GM18520 (cell line): ENCODE measurements around the gene SYCN.
"Not testable (repeated sequence)": the region's sequence is repeated elsewhere in the genome, so short reads cannot be mapped to it uniquely, and the experiment has no call there.

Source experiments
- ATAC-seq: cut with Tn5 transposase; IDR thresholded peaks from one replicate; pipeline ENCODE4 v1.9.1; 2021; ENCODE audit not compliant: unreplicated experiment

The SYCN gene

DNA sequence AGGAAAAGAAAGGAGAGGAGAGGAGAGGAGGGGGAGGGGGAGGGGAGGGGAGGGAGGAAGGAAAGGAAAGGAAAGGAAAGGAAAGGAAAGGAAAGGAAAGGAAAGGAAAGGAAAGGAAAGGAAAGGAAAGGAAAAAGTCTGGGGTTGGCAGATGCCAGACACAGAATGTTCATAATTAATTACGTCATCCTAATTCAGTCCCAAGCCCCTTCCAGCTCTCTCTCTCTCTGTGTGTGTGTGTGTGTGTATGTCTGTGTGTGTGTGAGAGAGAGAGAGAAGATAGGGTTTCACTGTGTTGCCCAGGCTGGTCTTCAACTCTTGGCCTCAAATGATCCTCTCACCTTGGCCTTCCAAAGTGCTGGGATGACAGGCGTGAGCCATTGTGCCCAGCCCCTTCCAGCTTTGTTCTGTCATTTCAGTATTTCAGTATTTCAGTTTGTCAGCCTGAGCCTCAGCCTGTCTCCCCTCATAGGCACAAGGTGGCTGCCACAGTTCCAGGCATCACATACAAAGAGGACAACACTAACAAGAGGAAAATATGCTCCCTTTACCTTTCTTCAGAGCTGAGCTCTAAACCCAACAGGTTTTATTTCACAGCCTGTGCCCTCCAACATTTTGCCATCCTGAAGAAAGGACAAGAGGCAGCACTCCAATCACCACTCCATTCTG, 26.2 kb upstream of the SYCN start:
- ATAC-seq: no peak

DNA sequence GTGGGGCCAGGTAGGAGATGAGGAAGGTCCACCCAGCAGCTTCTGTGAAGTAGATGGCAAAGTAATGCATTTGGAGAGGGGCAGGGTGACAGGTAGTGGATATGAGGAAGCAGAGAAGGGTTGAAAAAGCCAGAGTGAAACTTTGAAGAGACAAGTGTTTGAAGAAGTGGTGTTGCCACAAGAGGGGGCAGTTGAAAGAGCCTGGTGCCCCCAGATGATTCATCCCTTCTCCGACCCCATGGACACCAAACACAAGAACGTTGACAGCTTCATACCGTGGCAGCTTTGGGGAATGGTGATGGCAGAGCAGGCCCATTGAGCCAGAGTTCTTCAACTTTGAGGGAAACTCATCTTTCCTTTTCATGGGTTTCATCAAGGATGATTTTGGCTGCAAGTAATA, 20.8 kb upstream of the SYCN start:
- no peak for ATAC-seq

DNA sequence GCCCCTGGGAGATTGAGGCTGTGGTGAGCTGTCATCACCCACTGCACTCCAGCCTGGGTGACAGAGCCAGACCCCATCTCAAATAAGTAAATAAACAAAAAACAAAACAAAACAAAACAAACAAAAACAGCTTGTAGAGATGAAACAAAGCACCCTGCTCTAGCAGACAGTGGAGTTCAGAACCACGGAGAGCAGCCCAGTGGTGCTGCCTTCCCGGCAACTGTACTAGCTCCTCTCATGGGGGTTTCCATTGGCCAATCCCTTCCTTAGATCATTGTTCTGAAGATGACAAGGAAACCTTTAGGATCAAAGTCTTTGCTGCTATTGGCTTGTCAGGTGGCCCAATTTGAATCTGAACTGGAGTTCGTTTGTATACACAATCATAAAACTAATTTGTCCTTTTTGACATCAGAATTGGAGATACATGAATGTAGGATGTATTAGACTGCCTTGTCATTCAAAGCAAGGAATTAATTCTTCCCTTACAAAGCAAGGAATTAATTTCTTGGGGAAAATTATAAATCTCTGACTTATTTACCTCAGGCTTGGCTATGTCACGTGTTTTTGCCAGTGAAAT, 19.7 kb upstream of the SYCN start:
- no peak for ATAC-seq

DNA sequence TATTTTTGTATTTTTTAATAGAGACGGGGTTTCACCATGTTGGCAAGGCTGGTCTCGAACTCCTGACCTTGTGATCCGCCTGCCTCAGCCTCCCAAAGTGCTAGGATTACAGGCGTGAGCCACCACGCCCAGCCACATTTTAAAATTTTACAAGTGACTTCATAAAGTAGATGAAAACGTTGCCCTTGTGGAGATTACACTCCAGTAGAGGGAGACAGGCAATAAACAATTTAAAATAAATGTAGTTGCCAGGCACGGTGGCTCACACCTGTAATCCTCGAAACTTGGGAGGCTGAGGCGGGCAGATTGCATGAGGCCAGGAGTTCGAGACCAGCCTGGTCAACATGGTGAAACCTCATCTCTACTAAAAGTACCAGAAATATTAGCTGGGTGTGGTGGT, 15.0 kb upstream of the SYCN start:
- not testable (repeated sequence) for ATAC-seq

DNA sequence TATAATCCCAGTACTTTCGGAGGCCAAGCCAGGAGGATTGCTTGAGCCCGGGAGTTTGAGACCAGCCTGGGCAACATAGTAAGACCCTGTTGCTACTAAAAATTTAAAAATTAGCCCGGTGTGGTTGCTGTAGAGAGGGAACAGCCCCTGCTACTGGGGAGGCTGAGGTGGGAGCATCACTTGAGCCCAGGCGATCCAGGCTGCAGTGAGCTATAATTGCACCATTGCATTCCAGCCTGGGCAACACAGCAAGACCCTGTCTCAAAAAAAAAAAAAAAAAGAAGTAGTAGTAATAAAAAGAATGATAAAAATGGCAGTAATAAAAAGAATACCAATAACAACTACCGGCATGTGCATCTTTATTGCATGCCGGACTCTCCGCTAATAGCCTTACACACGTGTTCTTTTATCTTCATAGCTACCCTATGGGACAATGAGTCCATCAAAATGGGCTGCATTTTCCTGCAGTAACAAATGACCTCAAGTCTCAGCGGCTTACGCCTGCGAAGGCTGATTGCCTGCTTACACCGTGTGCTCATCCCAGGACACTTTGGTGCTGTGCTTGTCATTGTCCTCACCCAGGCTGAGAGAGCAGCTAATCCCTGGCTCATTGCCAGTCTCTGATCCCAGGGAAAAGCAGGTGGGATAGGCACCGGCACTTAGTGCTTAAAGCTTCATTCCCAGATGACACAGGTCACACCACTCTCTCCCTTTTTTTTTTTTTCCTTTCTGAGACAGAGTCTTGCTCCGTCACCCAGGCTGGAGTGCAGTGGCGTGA, 14.4 kb upstream of the SYCN start:
- ATAC-seq: no peak

DNA sequence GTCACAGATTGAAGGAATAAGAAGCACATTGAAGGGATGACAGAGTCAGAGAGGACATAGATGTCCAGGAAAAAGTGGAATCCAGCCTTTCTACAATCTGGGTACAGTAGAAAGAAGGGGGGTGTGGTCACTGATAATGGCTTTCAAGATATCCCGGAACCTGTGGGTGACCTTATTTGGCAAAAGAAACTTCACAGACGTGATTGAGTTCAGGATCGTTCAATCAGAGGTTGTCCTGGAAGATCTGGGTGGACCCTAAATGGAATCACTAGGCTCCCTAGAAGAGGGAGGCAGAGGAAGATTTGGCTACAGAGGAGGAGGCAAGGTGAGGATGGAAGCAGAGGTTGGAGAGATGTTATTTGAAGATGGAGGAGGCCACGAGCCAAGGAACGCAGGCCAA, 13.0 kb upstream of the SYCN start:
- ATAC-seq: no peak

DNA sequence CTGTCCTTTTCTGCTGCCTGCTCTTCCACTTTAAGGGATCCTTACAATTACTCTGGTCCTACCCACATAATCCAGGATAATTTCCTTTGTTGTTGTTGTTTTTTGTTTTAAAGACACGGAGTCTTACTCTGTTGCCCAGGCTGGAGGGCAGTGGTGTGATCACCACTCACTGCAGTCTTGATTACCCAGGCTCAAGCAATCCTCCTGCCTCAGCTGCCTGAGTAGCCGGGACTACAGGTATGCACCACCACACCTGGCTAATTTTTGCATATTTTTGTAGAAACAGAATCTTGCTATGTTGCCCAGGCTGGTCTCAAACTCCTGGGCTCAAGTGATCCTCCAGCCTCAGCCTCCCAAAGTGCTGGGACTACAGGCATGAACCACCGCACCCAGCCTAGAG, 11.3 kb upstream of the SYCN start:
- not testable (repeated sequence) for ATAC-seq

DNA sequence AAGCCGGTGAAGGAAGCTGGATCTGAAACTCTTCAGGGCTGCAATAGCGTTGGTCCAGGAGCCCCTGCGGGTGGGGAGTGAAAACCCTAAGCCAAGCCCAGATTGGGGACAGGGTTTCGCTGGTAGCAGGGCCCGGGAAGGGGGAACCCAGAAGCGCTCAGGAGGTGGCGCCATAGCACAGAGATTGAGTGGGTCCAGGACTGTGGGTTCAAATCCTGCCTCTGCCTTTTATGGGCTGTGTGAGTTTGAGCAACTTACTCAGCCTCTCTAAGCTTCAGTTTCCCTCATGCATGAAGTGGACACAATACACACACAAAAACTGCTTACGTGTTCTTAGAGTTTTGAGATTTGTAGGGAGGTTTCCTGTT, 8.3 kb upstream of the SYCN start:
- no peak for ATAC-seq

DNA sequence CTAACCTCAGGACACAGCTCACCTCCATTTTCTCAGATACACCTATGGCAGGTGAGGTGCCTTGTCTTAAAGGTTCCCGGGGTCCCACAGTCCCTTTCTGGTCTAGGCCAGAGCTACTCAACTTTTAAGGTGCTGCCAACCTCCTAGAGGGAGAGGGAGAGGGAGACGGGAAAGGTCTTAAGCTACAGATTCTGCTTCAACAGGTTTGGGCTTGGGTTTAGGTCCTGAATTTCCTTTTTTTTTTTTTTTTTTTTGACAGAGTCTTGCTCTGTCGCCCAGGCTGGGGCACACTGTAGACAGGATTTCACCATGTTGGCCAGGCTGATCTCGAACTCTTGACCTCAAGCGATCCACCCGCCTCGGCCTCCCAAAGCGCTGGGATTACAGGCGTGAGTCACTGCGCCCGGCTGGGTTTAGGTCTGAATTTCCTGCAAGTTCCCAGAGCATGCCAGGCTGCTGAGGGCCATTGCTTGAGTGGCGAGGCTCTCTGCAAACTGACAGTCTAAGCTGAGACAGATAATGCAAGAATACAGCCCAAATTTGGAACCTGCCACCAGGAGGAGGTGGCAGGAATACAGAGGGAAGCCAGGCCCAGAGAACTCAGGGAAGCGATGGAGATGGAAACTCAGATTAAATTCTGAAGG, 7.8 kb upstream of the SYCN start:
- ATAC-seq: no peak

DNA sequence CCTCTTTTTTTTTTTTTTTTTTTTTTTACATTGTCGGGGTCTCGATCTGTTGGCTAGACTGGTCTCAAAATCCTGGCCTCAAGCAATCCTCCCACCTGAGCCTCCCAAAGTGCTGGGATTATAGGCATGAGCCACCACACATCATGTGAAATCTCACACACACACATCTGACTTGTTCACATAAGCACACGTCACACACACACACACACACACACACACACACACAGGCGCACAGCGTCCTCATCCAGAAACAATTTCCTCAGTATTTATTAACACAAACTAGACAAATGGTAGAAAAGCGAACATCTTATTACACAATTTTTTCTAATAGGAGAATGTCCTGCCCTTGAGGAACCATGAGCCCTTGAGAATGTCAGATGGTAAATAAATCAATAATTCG, 5.1 kb upstream of the SYCN start:
- no peak for ATAC-seq

DNA sequence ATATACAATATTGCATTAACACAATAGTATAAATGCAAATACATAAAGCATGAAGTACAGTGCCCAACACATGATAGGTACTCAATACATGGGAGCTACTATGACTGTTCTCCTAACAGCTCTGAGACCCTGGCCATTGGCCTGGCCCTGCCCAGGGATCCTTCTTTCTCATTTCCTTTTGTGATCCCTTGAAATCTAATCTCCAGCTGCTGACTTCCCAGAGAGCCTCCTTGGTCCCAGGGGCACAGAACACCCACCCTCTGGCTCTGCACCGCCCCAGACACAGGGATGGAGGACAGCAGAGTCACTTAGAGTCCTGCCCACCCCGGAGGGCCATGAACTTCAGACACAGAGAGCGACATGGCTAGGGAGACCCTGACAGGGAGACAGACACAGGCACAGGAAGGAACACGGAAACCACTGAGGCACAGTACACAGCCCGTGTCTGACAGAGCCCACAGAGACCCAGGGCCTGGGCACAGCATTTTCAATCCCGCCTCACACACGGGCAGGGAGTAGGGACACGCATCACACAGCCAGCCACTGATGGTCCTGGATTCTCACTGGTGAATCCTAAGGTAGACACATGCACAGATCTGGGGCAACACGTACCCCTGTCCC, 4.2 kb upstream of the SYCN start:
- ATAC-seq: no peak

DNA sequence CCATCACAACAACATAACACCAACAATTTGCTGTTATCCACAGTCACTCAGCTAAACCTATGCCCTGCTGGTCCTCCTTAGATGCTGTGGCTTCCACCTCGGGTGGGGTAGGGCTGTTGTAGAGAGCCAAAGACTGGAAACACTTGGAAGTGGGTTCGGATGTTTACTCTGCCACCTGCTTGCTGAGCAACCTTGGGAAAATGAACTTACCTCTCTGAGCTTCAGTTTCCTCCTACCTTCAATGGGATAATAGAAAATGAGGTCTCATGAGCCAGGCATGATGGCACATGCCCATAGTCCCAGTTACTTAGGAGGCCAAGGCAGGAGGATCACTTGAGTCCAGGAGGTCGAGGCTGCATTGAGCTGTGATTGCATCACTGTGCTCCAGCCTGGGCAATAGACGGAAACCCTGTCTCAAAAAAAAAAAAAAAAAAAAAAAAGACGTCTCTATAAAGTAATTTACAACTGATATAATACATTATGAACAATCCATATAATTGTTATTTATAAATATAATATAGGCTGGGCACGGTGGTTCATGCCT, 3.3 kb upstream of the SYCN start:
- no peak for ATAC-seq

DNA sequence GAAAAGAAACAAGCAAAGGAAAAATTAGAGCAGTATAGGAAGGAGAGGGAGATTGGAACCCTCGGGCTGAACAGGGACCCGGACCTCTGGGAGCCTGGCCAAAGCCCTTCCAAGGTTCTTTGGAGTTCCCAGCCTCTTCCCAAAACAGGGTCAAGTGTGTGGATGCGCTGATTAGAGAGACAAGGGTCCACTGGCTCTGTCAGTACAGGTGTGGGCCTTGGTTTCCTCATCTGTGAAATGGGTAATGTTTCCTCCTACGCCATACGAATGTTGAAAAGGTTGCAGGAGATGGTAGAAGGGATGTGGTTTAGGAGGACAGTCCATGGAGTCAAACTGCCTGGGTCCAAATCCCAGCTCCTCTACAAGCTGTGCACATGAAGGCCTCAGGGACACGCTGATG, 2.1 kb upstream of the SYCN start:
- ATAC-seq: no peak

DNA sequence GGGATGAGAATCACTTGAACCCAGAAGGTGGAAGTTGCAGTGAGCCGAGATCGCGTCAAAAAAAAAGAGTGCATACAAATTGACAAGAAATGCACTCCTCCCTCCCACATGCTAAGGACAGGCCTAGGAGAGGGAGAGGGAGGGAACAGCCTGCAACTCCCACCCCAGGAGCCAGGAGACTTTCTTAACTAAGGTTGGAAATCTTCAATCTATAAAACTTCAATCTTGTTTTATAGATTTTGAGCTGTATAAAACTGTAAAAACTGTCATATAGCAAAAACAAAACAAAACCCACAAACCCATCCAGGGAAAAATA, 1.3 kb upstream of the SYCN start:
- ATAC-seq: no peak

DNA sequence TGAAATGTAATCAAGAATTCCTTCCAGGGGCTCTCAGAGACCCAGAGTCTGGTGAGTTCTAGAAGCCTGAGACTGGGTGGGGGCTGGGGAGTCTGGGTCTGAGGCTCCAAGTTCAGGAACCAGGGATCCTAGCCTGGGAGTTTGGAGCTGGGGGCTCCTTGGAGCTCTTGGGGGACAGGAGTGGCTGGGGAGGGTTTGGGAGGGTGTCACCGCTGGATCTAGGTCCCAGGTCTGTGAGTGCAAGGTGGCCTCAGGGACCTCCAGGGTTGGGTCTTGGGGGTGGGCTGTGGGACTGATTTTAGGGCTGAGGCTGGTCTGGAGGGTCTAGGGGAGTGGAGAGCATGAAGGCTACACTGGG, 1.1 kb downstream of the SYCN start:
- ATAC-seq: no peak

DNA sequence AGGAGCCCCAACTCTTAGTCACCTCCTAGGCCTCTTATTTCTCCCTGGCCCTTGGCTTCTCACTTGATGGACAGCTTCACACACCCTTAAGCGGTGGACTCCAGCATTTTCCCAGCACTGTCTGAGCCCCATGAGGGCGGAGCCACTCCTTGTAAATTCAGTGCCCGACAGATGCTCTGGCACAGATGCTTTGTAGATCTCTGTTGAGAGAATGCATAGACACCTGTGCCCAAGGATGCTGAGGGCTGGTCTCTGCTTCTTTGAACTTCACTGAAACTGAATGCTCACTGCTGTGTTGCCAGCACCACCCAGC, 3.3 kb downstream of the SYCN start:
- no peak for ATAC-seq

DNA sequence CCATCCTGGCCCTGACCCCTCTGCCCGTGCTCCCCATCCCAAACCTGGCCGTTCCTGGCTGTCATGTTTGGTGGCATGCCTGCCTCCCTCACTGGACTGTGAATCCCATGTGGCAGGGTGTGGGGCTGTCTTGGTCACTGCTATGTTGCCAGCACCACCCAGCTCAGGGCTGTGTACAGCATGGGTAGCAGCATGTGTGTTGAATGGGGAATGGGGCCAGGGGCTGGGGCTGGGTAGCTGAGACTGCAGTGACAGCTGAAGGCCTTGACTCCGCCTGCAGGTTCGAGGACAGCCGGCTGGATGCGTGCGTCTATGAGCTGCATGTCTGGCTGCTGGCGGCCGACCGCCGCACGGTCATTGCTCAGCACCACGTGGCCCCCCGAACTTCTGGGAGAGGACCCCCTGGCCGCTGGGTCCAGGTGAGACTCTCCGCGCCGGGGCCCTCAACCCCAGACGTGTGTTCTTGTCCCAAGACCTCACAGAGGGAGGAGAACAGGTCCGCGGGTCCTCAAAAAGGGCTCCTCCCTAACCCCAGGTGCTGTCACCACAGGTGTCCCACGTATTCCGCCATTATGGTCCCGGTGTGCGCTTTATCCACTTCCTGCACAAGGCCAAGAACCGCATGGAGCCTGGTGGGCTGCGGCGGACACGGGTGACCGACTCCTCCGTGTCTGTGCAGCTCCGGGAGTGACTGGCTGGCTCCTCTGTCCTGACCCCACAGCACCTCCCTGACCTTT, 3.8 kb downstream of the SYCN start:
- no peak for ATAC-seq

DNA sequence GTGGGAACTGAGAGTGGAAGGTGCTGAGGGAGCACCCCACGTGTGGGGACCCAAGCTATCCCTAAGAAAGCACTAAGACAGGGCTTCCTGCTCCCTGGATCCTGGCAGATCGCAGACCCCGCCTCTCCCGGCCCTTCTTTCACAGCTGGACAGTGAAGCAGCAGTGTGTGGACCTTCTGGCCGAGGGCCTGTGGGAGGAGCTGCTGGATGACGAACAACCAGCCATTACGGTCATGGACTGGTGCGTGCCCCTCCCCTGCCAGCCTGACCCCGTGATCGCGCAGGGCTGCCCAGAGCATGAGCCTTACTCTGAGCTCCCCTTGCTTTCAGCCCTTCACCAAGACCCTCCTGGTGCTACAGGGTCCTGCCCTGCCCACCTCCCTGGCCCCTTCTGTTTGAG, 5.0 kb downstream of the SYCN start:
- ATAC-seq: no peak

DNA sequence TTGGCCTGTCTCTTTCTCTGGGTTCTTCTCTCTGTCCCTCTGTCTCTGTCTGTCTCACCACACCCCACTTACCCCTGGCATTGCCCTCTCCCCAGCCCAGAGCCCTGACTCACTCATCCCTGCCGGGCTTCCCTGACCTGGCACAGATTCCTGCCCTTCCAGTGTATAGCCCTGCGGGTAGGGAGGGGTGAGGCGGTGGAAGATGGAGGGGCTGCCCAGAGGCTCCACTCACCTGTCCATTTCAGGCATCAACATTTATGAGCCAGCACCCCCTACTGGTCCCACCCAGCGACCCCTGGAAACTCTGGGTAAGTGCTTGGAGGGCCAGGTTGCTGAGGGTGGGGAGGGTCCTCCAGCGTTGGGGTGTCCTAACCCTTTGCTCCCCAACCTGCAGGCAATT, 6.3 kb downstream of the SYCN start:
- no peak for ATAC-seq

DNA sequence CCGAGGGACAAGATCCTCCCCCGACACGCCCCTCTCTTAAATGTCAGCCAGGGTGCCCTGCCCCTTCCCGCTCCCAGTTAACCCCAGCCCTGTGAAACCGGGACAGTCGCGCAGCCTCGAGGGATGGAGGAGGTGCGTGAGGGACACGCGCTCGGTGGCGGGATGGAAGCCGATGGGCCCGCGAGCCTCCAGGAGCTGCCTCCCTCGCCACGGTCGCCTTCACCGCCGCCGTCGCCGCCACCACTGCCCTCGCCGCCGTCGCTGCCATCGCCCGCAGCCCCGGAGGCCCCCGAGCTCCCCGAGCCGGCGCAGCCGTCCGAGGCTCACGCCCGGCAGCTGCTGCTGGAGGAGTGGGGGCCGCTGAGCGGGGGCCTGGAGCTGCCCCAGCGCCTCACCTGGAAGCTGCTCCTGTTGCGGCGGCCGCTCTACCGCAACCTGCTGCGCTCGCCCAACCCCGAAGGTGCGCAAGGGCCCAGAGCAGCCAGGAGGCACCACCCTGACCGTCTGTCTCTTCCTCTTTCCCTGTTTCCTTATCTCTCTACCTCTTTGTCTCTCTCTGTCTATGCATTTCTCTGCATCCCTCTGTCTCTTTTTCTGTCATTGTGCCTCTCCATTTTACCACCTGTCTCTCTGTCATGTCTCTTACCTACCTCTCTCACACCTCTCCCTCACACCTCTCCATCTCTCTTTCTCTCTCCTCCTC, 7.1 kb downstream of the SYCN start, which contains the start of gene NCCRP1:
NCCRP1 (plus strand) TSS at position 105 of the 703 bp plus-strand sequence; CDS start at position 124, 19 bp downstream.
- ATAC-seq: no peak
